Right lobe of liver (tissue), 6 donors: Measurements from ENCODE around the gene RC3H1. TPM values are rescaled to one million over a fixed set of nuclear protein-coding genes. Genes with fewer than 3 reads are reported as not detected.

ENCODE experiments used
- ATAC-seq, 4 donors: fragments of 200-7000 bp; cut with Tn5 transposase; one replicate each; pipeline ENCODE4 v1.9.1; 2020; ENCODE audit warnings: mild to moderate bottlenecking in 4 of 4, moderate library complexity in 4 of 4
- DNase-seq, 3 donors: peaks; one replicate each; pipeline ENCODE4 v3.0.0-alpha.2; 2020
- H3K27ac ChIP-seq, 3 donors: fragments of 200-600 bp; one replicate each; pipeline ENCODE4 v1.8.0; 2022
- H3K27me3 ChIP-seq, 2 donors: fragments of 200-600 bp; one replicate each; pipeline ENCODE4 v1.8.0; 2022
- H3K36me3 ChIP-seq, 4 donors: fragments of 200-600 bp; sonication (generic) in 1 of 4; one replicate each; pipeline versions ENCODE4 v1.5.1 to v1.8.0; 2017 to 2022; ENCODE audit warnings: control low read depth in 1 of 4
- H3K4me1 ChIP-seq, 4 donors: fragments of 200-600 bp; sonication (generic) in 1 of 4; one replicate each; pipeline versions ENCODE4 v1.5.1 to v1.8.0; 2017 to 2022; ENCODE audit warnings: control low read depth in 1 of 4
- H3K4me3 ChIP-seq, 3 donors: fragments of 200-600 bp; one replicate each; pipeline ENCODE4 v1.8.0; 2022
- H3K9me3 ChIP-seq, 4 donors: fragments of 200-600 bp; sonication (generic) in 1 of 4; one replicate each; pipeline versions ENCODE4 v1.5.1 to v1.8.0; 2017 to 2022; ENCODE audit warnings: control low read depth in 1 of 4
- POLR2A ChIP-seq: fragments of 450-650 bp; IDR thresholded peaks from one replicate; pipeline ENCODE4 v1.6.1; 2017; ENCODE audit warnings: antibody characterized with exemption, mild to moderate bottlenecking
- WGBS: methylation state at CpG from one replicate; pipeline ENCODE4 v1.1.6; 2018; ENCODE audit warnings: low coverage, low lambda C conversion rate; ENCODE audit not compliant: insufficient coverage; ENCODE audit errors: missing lambda C conversion rate; 5-methylcytosine and 5-hydroxymethylcytosine counted together
- intact Hi-C, 2 donors: fragments of 100-400 bp; cut with DNase I; formaldehyde crosslinking; loops; one replicate each; pipeline versions ENCODE4 v1.11.2 to v1.14.1; 2022
- total RNA-seq, 6 experiments: library from RNA; depleted of rRNA in 2 of 6; stranded (reverse); fragments of >200 nt in 2 of 6; fragmentation: NEBNext Ultra II Directional in 3 of 6; extraction: Animal tissue kit (Norgen Biotek cat#: 25700) in 3 of 6; gene quantifications; one replicate each; pipeline versions ENCODE4 v1.1.0 to v1.2.4, GENCODE V29; 2016 to 2023
- TF ChIP-seq, protein P1 (sequence below), 4 donors: fragments of 200-600 bp in 3 of 4; fragments of 450-650 bp in 1 of 4; IDR thresholded peaks; one replicate each; pipeline versions ENCODE4 v1.5.1 to v1.8.0; 2016 to 2022; ENCODE audit warnings: antibody characterized with exemption in 4 of 4, mild to moderate bottlenecking in 2 of 4
- donor health status: DM: no; HTN: yes; CAD: no.
- donor health status: DM: no; HTN: no; CAD: no.
- donor health status: DM: no; HTN: no; CAD: no.
- donor health status: DM: no; HTN: yes; CAD: no.
- donor health status: DM: no; HTN: yes; CAD: no.

The RC3H1 gene
- total RNA-seq, 6 experiments from 2014 or later, result 15.7 to 22.2 (median 17.7) TPM

DNA sequence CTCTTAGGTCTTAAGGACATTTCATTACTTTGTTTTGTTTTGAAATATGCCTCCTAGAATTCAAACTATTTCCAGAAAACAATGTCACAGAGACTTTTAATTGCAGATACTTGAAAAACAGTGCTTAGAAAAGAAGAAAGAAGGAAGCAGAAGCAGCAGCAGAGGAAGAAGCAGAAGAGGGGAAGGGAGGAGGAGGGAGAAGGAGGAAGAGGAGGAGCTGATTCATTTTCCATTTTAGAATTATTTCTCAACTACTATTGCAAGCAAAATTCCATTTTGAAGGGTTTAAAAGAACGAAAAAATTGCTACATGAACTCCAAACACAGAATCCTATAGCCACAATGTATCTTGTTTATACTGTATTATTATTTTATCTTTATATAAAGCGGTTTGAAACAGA lies 13.9 kb downstream of the RC3H1 start:
- WGBS, result 79% methylated on average over 2 of the region's 2 CpGs
- H3K27ac ChIP-seq, result no peak overlapping the region
- no peak for ATAC-seq
- no peaks in the 10 kb centered on the region for H3K36me3 ChIP-seq
- H3K4me3 ChIP-seq, result no peak overlapping the region
- intact Hi-C loops, result no loop called here
- H3K27me3 ChIP-seq, result no peaks in the 10 kb centered on the region
- no peaks in the 10 kb centered on the region for H3K9me3 ChIP-seq
- H3K4me1 ChIP-seq, result peaks cover 0 to 8% (median 0%) of the 10 kb centered on the region in 4 donors
- DNase-seq, result no peak
- no peak for TF ChIP-seq POLR2A
- TF ChIP-seq, protein P1, sequence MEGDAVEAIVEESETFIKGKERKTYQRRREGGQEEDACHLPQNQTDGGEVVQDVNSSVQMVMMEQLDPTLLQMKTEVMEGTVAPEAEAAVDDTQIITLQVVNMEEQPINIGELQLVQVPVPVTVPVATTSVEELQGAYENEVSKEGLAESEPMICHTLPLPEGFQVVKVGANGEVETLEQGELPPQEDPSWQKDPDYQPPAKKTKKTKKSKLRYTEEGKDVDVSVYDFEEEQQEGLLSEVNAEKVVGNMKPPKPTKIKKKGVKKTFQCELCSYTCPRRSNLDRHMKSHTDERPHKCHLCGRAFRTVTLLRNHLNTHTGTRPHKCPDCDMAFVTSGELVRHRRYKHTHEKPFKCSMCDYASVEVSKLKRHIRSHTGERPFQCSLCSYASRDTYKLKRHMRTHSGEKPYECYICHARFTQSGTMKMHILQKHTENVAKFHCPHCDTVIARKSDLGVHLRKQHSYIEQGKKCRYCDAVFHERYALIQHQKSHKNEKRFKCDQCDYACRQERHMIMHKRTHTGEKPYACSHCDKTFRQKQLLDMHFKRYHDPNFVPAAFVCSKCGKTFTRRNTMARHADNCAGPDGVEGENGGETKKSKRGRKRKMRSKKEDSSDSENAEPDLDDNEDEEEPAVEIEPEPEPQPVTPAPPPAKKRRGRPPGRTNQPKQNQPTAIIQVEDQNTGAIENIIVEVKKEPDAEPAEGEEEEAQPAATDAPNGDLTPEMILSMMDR (IDR thresholded peaks at IDR 0.05), result no peak

DNA sequence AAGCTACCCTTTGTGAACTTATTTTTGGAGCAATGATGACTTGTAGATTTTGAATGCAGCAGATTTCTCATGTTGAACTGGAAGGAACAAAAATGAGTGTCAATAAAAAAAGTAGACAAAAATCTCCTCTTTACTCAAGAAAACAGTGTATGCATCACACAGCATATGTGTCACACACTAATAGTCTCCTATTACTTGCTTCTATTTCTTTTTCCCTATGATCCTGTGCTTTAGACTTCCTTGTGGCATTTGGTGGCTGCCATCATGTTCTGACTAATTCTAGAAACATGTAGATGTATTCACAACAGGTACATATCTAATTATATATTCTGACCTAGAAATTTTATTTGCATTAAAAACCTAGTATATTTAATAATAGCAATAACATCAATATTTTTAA lies 14.3 kb downstream of the RC3H1 start:
- DNase-seq (no peak), ATAC-seq (no peak)
- peaks cover 0 to 8% (median 0%) of the 10 kb centered on the region in 4 donors for H3K4me1 ChIP-seq
- H3K9me3 ChIP-seq, result no peaks in the 10 kb centered on the region
- intact Hi-C loops, result no loop called here
- H3K27me3 ChIP-seq, result no peaks in the 10 kb centered on the region
- no peaks in the 10 kb centered on the region for H3K36me3 ChIP-seq
- H3K27ac ChIP-seq, result no peak overlapping the region
- TF ChIP-seq, protein P1 (IDR thresholded peaks at IDR 0.05), result no peak
- no peak for TF ChIP-seq POLR2A
- H3K4me3 ChIP-seq, result no peak overlapping the region

DNA sequence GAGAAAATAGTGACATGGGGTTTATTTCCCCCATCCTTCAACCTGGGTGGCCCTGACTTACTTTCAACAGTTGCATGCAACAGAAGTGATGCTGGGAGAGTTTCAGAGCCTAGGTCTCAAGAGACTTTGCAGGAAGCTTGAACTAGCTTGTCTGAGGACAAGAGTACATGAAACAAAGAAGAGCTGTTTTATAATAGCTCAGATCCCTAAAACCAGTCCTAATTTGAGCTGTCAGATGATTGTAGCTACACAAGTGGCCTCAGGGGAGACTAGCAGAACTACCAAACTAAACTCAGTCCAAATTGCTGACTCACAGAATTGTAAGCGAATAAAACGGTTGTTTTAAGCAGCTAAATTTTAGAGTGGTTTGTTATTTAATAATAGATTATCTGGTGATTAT lies 17.1 kb downstream of the RC3H1 start:
- H3K36me3 ChIP-seq, result no peaks in the 10 kb centered on the region
- H3K9me3 ChIP-seq, result no peaks in the 10 kb centered on the region
- no peaks in the 10 kb centered on the region for H3K27me3 ChIP-seq
- peaks cover 0 to 8% (median 0%) of the 10 kb centered on the region in 4 donors for H3K4me1 ChIP-seq
- intact Hi-C loops, result no loop called here
- TF ChIP-seq, protein P1 (IDR thresholded peaks at IDR 0.05), result no peak
- TF ChIP-seq POLR2A, result no peak
- 57% methylated on average over 2 of the region's 2 CpGs for WGBS
- H3K27ac ChIP-seq, result no peak overlapping the region
- DNase-seq (no peak), ATAC-seq (no peak)
- no peak overlapping the region for H3K4me3 ChIP-seq

DNA sequence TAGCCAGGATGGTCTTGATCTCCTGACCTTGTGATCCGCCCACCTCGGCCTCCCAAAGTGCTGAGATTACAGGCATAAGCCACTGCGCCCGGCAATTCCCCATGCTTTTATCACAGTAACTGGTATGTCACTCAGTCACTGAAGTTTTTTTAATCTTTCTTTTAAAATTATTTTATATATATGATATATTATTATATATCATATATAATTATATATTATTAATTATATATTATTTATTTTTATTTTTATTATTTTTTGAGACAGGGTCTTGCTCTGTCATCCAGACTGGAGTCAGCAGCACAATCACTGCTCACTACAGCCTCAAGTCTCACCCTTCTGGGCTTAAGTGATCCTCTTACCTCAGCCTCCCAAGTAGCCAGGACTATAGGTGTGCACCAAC lies 18.3 kb downstream of the RC3H1 start:
- DNase-seq (no peak), ATAC-seq (no peak)
- intact Hi-C loops, result no loop called here
- Histone ChIP-seq H3K4me1 (no peaks in the 10 kb centered on the region), H3K4me3 (no peak overlapping the region), H3K27ac (no peak overlapping the region), H3K36me3 (no peaks in the 10 kb centered on the region), H3K9me3 (no peaks in the 10 kb centered on the region), H3K27me3 (no peaks in the 10 kb centered on the region)
- WGBS, result 97% methylated on average over 4 of the region's 4 CpGs
- TF ChIP-seq, protein P1 (IDR thresholded peaks at IDR 0.05), result no peak

DNA sequence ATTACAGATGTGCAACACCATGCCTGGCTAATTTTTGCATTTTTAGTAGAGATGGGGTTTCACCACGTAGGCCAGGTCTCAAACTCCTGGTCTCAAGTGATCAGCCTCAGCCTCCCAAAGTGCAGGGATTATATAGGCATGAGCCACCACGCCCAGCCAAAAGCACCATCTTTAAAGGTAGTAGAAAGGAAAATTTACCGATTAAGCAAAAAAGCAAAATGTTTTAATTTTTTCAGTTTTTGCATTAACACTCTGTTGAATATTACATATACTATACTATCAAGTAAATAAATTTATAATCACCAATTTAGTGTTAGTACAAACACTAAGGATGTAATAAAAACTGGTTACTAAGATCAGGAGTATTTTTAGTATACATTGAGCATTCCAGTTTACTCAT lies 20.6 kb downstream of the RC3H1 start:
- intact Hi-C loops, result no loop called here
- Histone ChIP-seq H3K4me3 (no peak overlapping the region), H3K9me3 (no peaks in the 10 kb centered on the region), H3K4me1 (no peaks in the 10 kb centered on the region), H3K27ac (no peak overlapping the region), H3K27me3 (no peaks in the 10 kb centered on the region), H3K36me3 (peaks cover 0 to 4% (median 0%) of the 10 kb centered on the region in 4 donors)
- DNase-seq (no peak), ATAC-seq (no peak)
- 89% methylated on average over 3 of the region's 3 CpGs for WGBS
- TF ChIP-seq, protein P1 (IDR thresholded peaks at IDR 0.05), result no peak
- TF ChIP-seq POLR2A, result no peak
